H9 (cell line): ENCODE data around the gene AMPH. TPM values are rescaled to one million over a fixed set of nuclear protein-coding genes. Genes with fewer than 3 reads are reported as not detected.

ENCODE experiments used
- DNase-seq: peaks from one replicate; pipeline ENCODE4 v3.0.0-alpha.2; 2017
- H2AFZ ChIP-seq: one replicate; pipeline ENCODE4 v1.6.1; 2013; ENCODE audit warnings: mild to moderate bottlenecking, low read length, control low read depth, moderate library complexity
- H2AK5ac ChIP-seq: 2 replicates; pipeline ENCODE4 v1.6.1; 2013; ENCODE audit warnings: low read length, control low read depth, mixed read lengths; ENCODE audit not compliant: insufficient read length
- H2BK120ac ChIP-seq: one replicate; pipeline ENCODE4 v1.6.1; 2013; ENCODE audit warnings: low read depth, mild to moderate bottlenecking, low read length, control low read depth, inconsistent platforms; ENCODE audit not compliant: poor library complexity, severe bottlenecking
- H2BK12ac ChIP-seq: 2 replicates; pipeline ENCODE4 v1.6.1; 2013; ENCODE audit warnings: low read length, control low read depth, mixed read lengths, low read depth; ENCODE audit not compliant: insufficient read length
- H2BK15ac ChIP-seq: 2 replicates; pipeline ENCODE4 v1.6.1; 2013; ENCODE audit warnings: low read depth, low read length, control low read depth
- H2BK20ac ChIP-seq: one replicate; pipeline ENCODE4 v1.6.1; 2013; ENCODE audit warnings: low read depth, mild to moderate bottlenecking, low read length, control low read depth, inconsistent platforms; ENCODE audit not compliant: poor library complexity, severe bottlenecking
- H2BK5ac ChIP-seq: 2 replicates; pipeline ENCODE4 v1.6.1; 2013; ENCODE audit warnings: low read length, control low read depth, mixed read lengths; ENCODE audit not compliant: insufficient read length
- H3K14ac ChIP-seq: 2 replicates; pipeline ENCODE4 v1.6.1; 2013; ENCODE audit warnings: low read length, control low read depth; ENCODE audit not compliant: insufficient read depth
- H3K18ac ChIP-seq: 2 replicates; pipeline ENCODE4 v1.6.1; 2013; ENCODE audit warnings: low read depth, mild to moderate bottlenecking, mixed read lengths, low read length, control low read depth; ENCODE audit not compliant: insufficient read length
- H3K23ac ChIP-seq: 2 replicates; pipeline ENCODE4 v1.6.1; 2013; ENCODE audit warnings: low read length, control low read depth, mixed read lengths, low read depth; ENCODE audit not compliant: insufficient read length
- H3K23me2 ChIP-seq: 2 replicates; pipeline ENCODE4 v1.6.1; 2013; ENCODE audit warnings: low read depth, mild to moderate bottlenecking, mixed read lengths, low read length, control low read depth; ENCODE audit not compliant: insufficient read length, poor library complexity, severe bottlenecking
- H3K27ac ChIP-seq: 2 replicates; pipeline ENCODE4 v1.5.1; 2013; ENCODE audit warnings: low read length, control low read depth, mixed read lengths, low read depth; ENCODE audit not compliant: insufficient read length
- H3K27me3 ChIP-seq: 2 replicates; pipeline ENCODE4 v1.6.1; 2013; ENCODE audit warnings: low read length, control low read depth, inconsistent platforms; ENCODE audit not compliant: insufficient read depth
- H3K4ac ChIP-seq: 2 replicates; pipeline ENCODE4 v1.6.1; 2013; ENCODE audit warnings: low read depth, mild to moderate bottlenecking, control low read depth, inconsistent platforms, low read length, moderate library complexity
- H3K4me1 ChIP-seq: 2 replicates; pipeline ENCODE4 v1.6.1; 2013; ENCODE audit warnings: low read length, control low read depth, inconsistent platforms; ENCODE audit not compliant: insufficient read depth
- H3K4me2 ChIP-seq: 2 replicates; pipeline ENCODE4 v1.6.1; 2013; ENCODE audit warnings: low read length, control low read depth, mixed read lengths; ENCODE audit not compliant: insufficient read length, insufficient read depth
- H3K56ac ChIP-seq: 2 replicates; pipeline ENCODE4 v1.6.1; 2013; ENCODE audit warnings: low read depth, mild to moderate bottlenecking, mixed read lengths, low read length, control low read depth; ENCODE audit not compliant: insufficient read length
- H3K79me1 ChIP-seq: 2 replicates; pipeline ENCODE4 v1.6.1; 2013; ENCODE audit warnings: low read depth, mild to moderate bottlenecking, moderate library complexity, low read length, control low read depth, inconsistent platforms; ENCODE audit not compliant: insufficient read depth, poor library complexity, severe bottlenecking
- H3K79me2 ChIP-seq: 2 replicates; pipeline ENCODE4 v1.6.1; 2013; ENCODE audit warnings: low read length, control low read depth, inconsistent platforms; ENCODE audit not compliant: insufficient read depth
- H3K9ac ChIP-seq: 2 replicates; pipeline ENCODE4 v1.6.1; 2013; ENCODE audit warnings: low read length, control low read depth, mixed read lengths; ENCODE audit not compliant: insufficient read length; ENCODE audit errors: extremely low read depth
- H3K9me3 ChIP-seq: one replicate; pipeline ENCODE4 v1.6.1; 2013; ENCODE audit warnings: low read depth, low read length, inconsistent platforms; ENCODE audit not compliant: control insufficient read depth
- H3T11ph ChIP-seq: one replicate; pipeline ENCODE4 v1.6.1; 2013; ENCODE audit warnings: mild to moderate bottlenecking, low read length, control low read depth, inconsistent platforms
- H4K20me1 ChIP-seq: one replicate; pipeline ENCODE4 v1.6.1; 2013; ENCODE audit not compliant: control insufficient read depth, insufficient read length, insufficient read depth
- H4K5ac ChIP-seq: 2 replicates; pipeline ENCODE4 v1.6.1; 2013; ENCODE audit warnings: low read depth, mild to moderate bottlenecking, mixed read lengths, low read length, control low read depth; ENCODE audit not compliant: insufficient read length
- H4K8ac ChIP-seq: replicated peaks from 2 replicates; pipeline ENCODE4 v1.6.1; 2013; ENCODE audit warnings: low read length, control low read depth, mixed read lengths, low read depth; ENCODE audit not compliant: insufficient read length
- H4K91ac ChIP-seq: 2 replicates; pipeline ENCODE4 v1.6.1; 2013; ENCODE audit warnings: low read depth, mild to moderate bottlenecking, moderate library complexity, mixed read lengths, low read length, control low read depth; ENCODE audit not compliant: insufficient read length
- H3K27ac Mint-ChIP-seq, 3 experiments: 2 replicates in 2 of 3; 3 replicates in 1 of 3; pipeline ENCODE4 v1.8.0; 2020 to 2021; ENCODE audit warnings: mixed read lengths in 3 of 3, mild to moderate bottlenecking in 1 of 3, moderate library complexity in 1 of 3
- H3K27me3 Mint-ChIP-seq: 2 replicates; pipeline ENCODE4 v1.8.0; 2021; ENCODE audit warnings: low read depth, mild to moderate bottlenecking, moderate library complexity, mixed read lengths
- H3K36me3 Mint-ChIP-seq, 3 experiments: 2 replicates in 2 of 3; 3 replicates in 1 of 3; pipeline ENCODE4 v1.8.0; 2020 to 2021; ENCODE audit warnings: low read depth in 3 of 3, mixed read lengths in 3 of 3; ENCODE audit not compliant: insufficient read depth in 1 of 3
- H3K4me1 Mint-ChIP-seq, 2 experiments: 2 replicates each; pipeline ENCODE4 v1.8.0; 2020; ENCODE audit warnings: mixed read lengths in 2 of 2
- H3K4me3 Mint-ChIP-seq, 2 experiments: 2 replicates in 1 of 2; 3 replicates in 1 of 2; pipeline ENCODE4 v1.8.0; 2020 to 2021; ENCODE audit warnings: mild to moderate bottlenecking in 2 of 2, mixed read lengths in 2 of 2, moderate library complexity in 1 of 2
- H3K9me3 Mint-ChIP-seq, 2 experiments: 2 replicates in 1 of 2; 3 replicates in 1 of 2; pipeline ENCODE4 v1.8.0; 2020; ENCODE audit warnings: mild to moderate bottlenecking in 2 of 2, mixed read lengths in 2 of 2, moderate library complexity in 1 of 2
- WGBS: extraction: QIAGEN DNeasy Blood & Tissue Kit; methylation state at CpG from one replicate; pipeline ENCODE4 v1.1.7; 2013; ENCODE audit warnings: missing lambda C conversion rate, low lambda C conversion rate, mixed read lengths; ENCODE audit not compliant: insufficient read length; ENCODE audit errors: extremely low coverage; 5-methylcytosine and 5-hydroxymethylcytosine counted together
- total RNA-seq: library from RNA; stranded (reverse); gene quantifications from 2 replicates; pipeline ENCODE4 v1.2.1, GENCODE V29; 2021
- TF ChIP-seq, protein P1 (sequence below): fragments of 200-600 bp; sonication (generic); conservative IDR thresholded peaks from 3 replicates; pipeline ENCODE4 v1.8.0; 2021; ENCODE audit warnings: antibody characterized with exemption, mild to moderate bottlenecking

Gene AMPH
- total RNA-seq, 1 experiment from 2014 or later: 4.8 TPM

DNA sequence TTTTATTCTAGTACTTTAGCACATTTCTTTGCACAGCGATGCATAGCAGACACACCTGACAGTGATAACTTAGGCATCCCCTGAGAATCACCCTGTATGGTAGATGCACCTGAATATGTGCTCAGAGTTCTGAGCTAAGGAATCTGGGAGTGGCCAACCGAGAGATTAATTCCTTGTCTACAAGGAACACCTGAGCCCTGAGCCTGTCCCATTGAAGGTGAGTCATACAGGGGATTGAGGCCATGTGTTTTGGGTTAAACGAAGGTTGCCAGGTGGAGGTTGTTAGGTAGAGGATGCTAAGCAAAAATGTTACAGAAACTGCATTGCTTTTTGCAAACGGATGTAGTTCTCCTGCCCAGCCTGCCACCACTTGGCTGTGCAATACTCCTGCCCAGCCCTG lies 128.9 kb downstream of the AMPH start:
- Mint-ChIP-seq H3K4me1 (no peaks in the 10 kb centered on the region), H3K27ac (no peak overlapping the region), H3K9me3 (no peaks in the 10 kb centered on the region), H3K27me3 (no peaks in the 10 kb centered on the region; the same call in none of the 2 replicates), H3K4me3 (no peak overlapping the region), H3K36me3 (no peaks in the 10 kb centered on the region)
- Histone ChIP-seq H3K9ac (no peak overlapping the region), H3K27me3 (no peaks in the 10 kb centered on the region), H2BK5ac (no peak overlapping the region), H2BK15ac (no peak overlapping the region), H2BK120ac (no peak overlapping the region), H3K18ac (no peak overlapping the region), H3K23me2 (no peaks in the 10 kb centered on the region), H4K91ac (no peak overlapping the region), H4K8ac (no peak overlapping the region), H3K9me3 (no peaks in the 10 kb centered on the region), H3K79me1 (no peaks in the 10 kb centered on the region), H3K56ac (no peak overlapping the region), H3K4me1 (no peaks in the 10 kb centered on the region), H4K5ac (no peak overlapping the region), H2AFZ (no peak overlapping the region), H2AK5ac (no peak overlapping the region), H3K79me2 (no peaks in the 10 kb centered on the region), H3K14ac (no peak overlapping the region), H3K27ac (no peak overlapping the region), H3T11ph (no peak overlapping the region), H3K4me2 (no peak overlapping the region), H2BK12ac (no peak overlapping the region), H3K4ac (no peak overlapping the region), H3K23ac (no peak overlapping the region), H4K20me1 (no peaks in the 10 kb centered on the region), H2BK20ac (no peak overlapping the region)
- no peak for DNase-seq
- WGBS: no CpG with 5 or more reads among the region's 4 CpGs
- TF ChIP-seq, protein P1, sequence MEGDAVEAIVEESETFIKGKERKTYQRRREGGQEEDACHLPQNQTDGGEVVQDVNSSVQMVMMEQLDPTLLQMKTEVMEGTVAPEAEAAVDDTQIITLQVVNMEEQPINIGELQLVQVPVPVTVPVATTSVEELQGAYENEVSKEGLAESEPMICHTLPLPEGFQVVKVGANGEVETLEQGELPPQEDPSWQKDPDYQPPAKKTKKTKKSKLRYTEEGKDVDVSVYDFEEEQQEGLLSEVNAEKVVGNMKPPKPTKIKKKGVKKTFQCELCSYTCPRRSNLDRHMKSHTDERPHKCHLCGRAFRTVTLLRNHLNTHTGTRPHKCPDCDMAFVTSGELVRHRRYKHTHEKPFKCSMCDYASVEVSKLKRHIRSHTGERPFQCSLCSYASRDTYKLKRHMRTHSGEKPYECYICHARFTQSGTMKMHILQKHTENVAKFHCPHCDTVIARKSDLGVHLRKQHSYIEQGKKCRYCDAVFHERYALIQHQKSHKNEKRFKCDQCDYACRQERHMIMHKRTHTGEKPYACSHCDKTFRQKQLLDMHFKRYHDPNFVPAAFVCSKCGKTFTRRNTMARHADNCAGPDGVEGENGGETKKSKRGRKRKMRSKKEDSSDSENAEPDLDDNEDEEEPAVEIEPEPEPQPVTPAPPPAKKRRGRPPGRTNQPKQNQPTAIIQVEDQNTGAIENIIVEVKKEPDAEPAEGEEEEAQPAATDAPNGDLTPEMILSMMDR: no peak
